Psoas muscle (tissue), 8 donors: Measurements from ENCODE around the gene ALPK3. TPM values are rescaled to one million over a fixed set of nuclear protein-coding genes. Genes with fewer than 3 reads are reported as not detected.
A peak's percentile ranks its signal among the peaks of the same experiment; 100 is the strongest.
"Not testable (repeated sequence)": the region's sequence is repeated elsewhere in the genome, so short reads cannot be mapped to it uniquely, and the experiment has no call there.

Experiments
- ATAC-seq, 4 donors: fragments of 200-7000 bp; cut with Tn5 transposase; one replicate each; pipeline ENCODE4 v1.9.1; 2020; ENCODE audit warnings: moderate library complexity in 3 of 4, mild to moderate bottlenecking in 2 of 4
- DNase-seq, 2 donors: peaks; one replicate each; pipeline ENCODE4 v3.0.0-alpha.2; 2020
- H3K27ac ChIP-seq: fragments of 200-600 bp; one replicate; pipeline ENCODE4 v1.8.0; 2022
- H3K27me3 ChIP-seq, 3 donors: fragments of 200-600 bp in 1 of 3; one replicate each; pipeline versions ENCODE4 v1.6.1 to v1.8.0; 2013 to 2022; ENCODE audit warnings: low read length in 2 of 3, mild to moderate bottlenecking in 2 of 3, moderate library complexity in 1 of 3; ENCODE audit not compliant: insufficient read depth in 3 of 3
- H3K36me3 ChIP-seq, 2 donors: fragments of 200-600 bp in 1 of 2; one replicate each; pipeline versions ENCODE4 v1.6.1 to v1.8.0; 2013 to 2022; ENCODE audit warnings: low read depth in 1 of 2, mild to moderate bottlenecking in 1 of 2, moderate library complexity in 1 of 2; ENCODE audit not compliant: insufficient read depth in 1 of 2
- H3K4me1 ChIP-seq: fragments of 200-600 bp; one replicate; pipeline ENCODE4 v1.8.0; 2022
- H3K4me3 ChIP-seq: fragments of 200-600 bp; one replicate; pipeline ENCODE4 v1.8.0; 2022; ENCODE audit warnings: mild to moderate bottlenecking
- H3K9me3 ChIP-seq: fragments of 200-600 bp; one replicate; pipeline ENCODE4 v1.8.0; 2022
- CTCF ChIP-seq: fragments of 200-600 bp; IDR thresholded peaks from one replicate; pipeline ENCODE4 v1.8.0; 2022; ENCODE audit warnings: antibody characterized with exemption
- WGBS, 3 donors: extraction: QIAGEN DNeasy Blood & Tissue Kit; methylation state at CpG; one replicate each; pipeline versions ENCODE4 v1.1.6 to v1.1.7; 2013; 5-methylcytosine and 5-hydroxymethylcytosine counted together
- intact Hi-C, 2 donors: fragments of 100-400 bp; cut with DNase I; formaldehyde crosslinking; loops; one replicate each; pipeline versions ENCODE4 v1.11.0 to v1.14.2; 2022
- polyA plus RNA-seq, 3 donors: library from polyadenylated mRNA; stranded (reverse); fragments of 200-250 nt; gene quantifications; one replicate each; pipeline ENCODE4 v1.2.3, GENCODE V29; 2013
- total RNA-seq, 4 donors: library from RNA; stranded (reverse); fragmentation: NEBNext Ultra II Directional in 2 of 4; extraction: Animal tissue kit (Norgen Biotek cat#: 25700) in 2 of 4; gene quantifications; one replicate each; pipeline versions ENCODE4 v1.2.1 to v1.2.4, GENCODE V29; 2021 to 2023
- donor health status: healthy with polysubstance abuse.
- donor health status: DM: no; HTN: no; CAD: no; lungs with moderate emphysema.
- donor health status: Bipolar disorder and iron deficiency.
- donor health status: healthy.
- donor health status: DM: yes; HTN: yes; CAD: no.
- donor health status: DM: no; HTN: no; CAD: no.
- donor health status: DM: no; HTN: no; CAD: no.
- donor health status: DM: yes; HTN: yes; CAD: no.

Gene ALPK3
- total and polyA plus RNA-seq, 7 donors = 75.7 to 461 (median 245) TPM

DNA sequence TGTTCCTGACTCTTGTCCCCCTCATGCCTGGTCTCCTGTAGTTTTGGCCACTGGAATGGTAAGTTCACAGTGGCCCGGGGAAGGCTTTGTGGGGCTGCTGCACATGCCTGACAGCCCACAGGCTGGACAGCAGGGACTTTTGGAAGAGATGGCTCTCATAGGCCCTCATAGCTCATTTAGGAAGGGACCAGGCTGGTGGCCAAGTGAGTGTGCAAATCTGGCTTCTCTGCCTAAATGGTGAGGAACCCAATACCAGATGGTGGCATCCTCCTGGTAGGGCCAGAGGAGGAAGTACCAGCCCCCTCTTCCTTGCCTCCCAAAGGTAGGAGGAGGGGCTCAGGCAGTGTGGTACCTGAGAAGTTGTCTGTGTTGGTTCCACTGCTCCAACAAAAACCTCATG lies 25.6 kb downstream of the ALPK3 start:
- Histone ChIP-seq H3K4me1 (peaks cover 60% of the 10 kb centered on the region), H3K4me3 (peak overlapping the region; percentile 38), H3K9me3 (no peaks in the 10 kb centered on the region), H3K27ac (peak overlapping the region; percentile 99), H3K36me3 (peaks cover 0 to 7% of the 10 kb centered on the region in 2 donors), H3K27me3 (no peaks in the 10 kb centered on the region)
- DNase-seq (no peak), ATAC-seq (no peak)
- no peak for TF ChIP-seq CTCF
- 67 to 79% (median 70%) methylated on average over 1 of the region's 1 CpG for WGBS, 3 donors
- intact Hi-C loops = loop anchor here (5.0 to 10.0 kb wide), 3 partner anchors 70 to 202 kb away; no protein-coding TSS in a partner anchor

GRCh38 chr15:84844964-84845363 lies 27.8 kb downstream of the ALPK3 start:
- H3K36me3 ChIP-seq = peaks cover 0 to 11% of the 10 kb centered on the region in 2 donors
- no peak for DNase-seq
- ATAC-seq = no peak
- H3K9me3 ChIP-seq = no peaks in the 10 kb centered on the region
- peak overlapping the region; percentile 64 for H3K27ac ChIP-seq
- no peak overlapping the region for H3K4me3 ChIP-seq
- no peaks in the 10 kb centered on the region for H3K27me3 ChIP-seq
- intact Hi-C loops = loop anchor here (1.0 to 10.0 kb wide), 4 partner anchors 67 to 200 kb away; no protein-coding TSS in a partner anchor
- TF ChIP-seq CTCF = no peak
- 55 to 69% (median 64%) methylated on average over 2 of the region's 2 CpGs for WGBS, 3 donors
- H3K4me1 ChIP-seq = peaks cover 42% of the 10 kb centered on the region

GRCh38 chr15:84845631-84846030 lies 28.5 kb downstream of the ALPK3 start:
- 39 to 60% (median 39%) methylated on average over 7 of the region's 7 CpGs for WGBS, 3 donors
- peaks cover 0 to 11% of the 10 kb centered on the region in 2 donors for H3K36me3 ChIP-seq
- peak overlapping the region; percentile 64 for H3K27ac ChIP-seq
- intact Hi-C loops = loop anchor here in 1 of 2 donors (1.0 to 10.0 kb wide), 2 partner anchors 83 to 199 kb away; no protein-coding TSS in a partner anchor
- TF ChIP-seq CTCF = peak; percentile 75
- ATAC-seq (peak; percentile 27 to 54 (median 48)), DNase-seq (peak; percentile 73 to 87)
- peaks cover 35% of the 10 kb centered on the region for H3K4me1 ChIP-seq
- not testable (repeated sequence) for H3K27me3 ChIP-seq, H3K9me3 ChIP-seq, H3K4me3 ChIP-seq

DNA sequence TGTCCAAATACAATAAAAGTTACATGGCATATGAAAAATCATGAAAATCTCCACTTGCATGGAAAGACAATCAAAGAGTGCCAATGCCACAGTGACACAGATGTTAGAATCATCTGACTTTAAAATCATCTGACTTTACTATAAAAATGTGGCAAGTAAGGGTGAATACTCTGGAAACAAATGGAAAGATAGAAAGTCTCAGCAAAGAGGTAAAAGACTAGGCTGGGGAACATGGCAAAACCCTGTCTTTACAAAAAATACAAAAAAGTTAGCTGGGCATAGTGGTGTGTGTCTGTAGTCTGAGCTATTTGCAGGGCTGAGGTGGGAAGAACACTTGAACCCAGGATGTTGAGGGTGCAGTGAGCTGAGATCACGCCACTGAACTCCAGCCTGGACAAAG lies 29.1 kb downstream of the ALPK3 start:
- Histone ChIP-seq H3K4me1 (peaks cover 31% of the 10 kb centered on the region), H3K27me3 (no peaks in the 10 kb centered on the region), H3K9me3 (no peaks in the 10 kb centered on the region), H3K36me3 (peaks cover 0 to 11% of the 10 kb centered on the region in 2 donors), H3K27ac (peak overlapping the region; percentile 64), H3K4me3 (no peak overlapping the region)
- TF ChIP-seq CTCF = no peak
- no peak for DNase-seq
- ATAC-seq = no peak
- intact Hi-C loops = loop anchor here in 1 of 2 donors (10.0 kb wide), 1 partner anchor 199 kb away; no protein-coding TSS in a partner anchor
- WGBS, 3 donors = 97 to 100% (median 100%) methylated on average over 1 of the region's 1 CpG

DNA sequence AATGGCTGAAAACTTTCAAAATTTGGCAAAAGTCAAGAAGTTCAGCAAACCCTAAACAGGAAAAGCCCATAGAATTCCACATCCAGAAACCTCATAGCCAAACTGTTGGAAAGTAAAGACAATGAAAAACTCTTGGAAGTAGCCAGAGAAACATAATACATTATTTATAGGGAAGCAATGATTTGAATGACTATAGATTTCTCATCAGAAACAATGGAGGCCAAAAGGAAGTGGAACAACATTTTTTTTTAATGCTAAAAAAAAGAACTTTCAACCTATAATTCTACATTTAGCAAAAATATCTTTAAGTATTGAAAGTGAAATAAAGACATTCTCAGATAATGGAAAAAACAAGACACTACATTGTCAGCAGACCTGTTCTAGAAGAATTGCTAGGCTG lies 30.2 kb downstream of the ALPK3 start:
- Histone ChIP-seq H3K4me3 (no peak overlapping the region), H3K9me3 (no peaks in the 10 kb centered on the region), H3K27me3 (no peaks in the 10 kb centered on the region), H3K36me3 (peaks cover 0 to 13% of the 10 kb centered on the region in 2 donors), H3K4me1 (peaks cover 20% of the 10 kb centered on the region), H3K27ac (peak overlapping the region; percentile 34)
- TF ChIP-seq CTCF = no peak
- DNase-seq = no peak
- no peak for ATAC-seq
- intact Hi-C loops = loop anchor here in 1 of 2 donors (10.0 kb wide), 1 partner anchor 197 kb away; no protein-coding TSS in a partner anchor
